GM23338 (cell line): ENCODE data around the gene TSHZ2. TPM values are rescaled to one million over a fixed set of nuclear protein-coding genes. Genes with fewer than 3 reads are reported as not detected.

ENCODE experiments used
- ATAC-seq: fragments of 200-7000 bp; cut with Tn5 transposase; 3 replicates; pipeline ENCODE4 v1.9.1; 2020
- DNase-seq: peaks from one replicate; pipeline ENCODE4 v3.0.0-alpha.2; 2015; ENCODE audit warnings: low spot score
- H2AFZ ChIP-seq: fragments of 200-600 bp; sonication (generic); 2 replicates; pipeline ENCODE4 v1.8.0; 2016; ENCODE audit warnings: antibody characterized with exemption, mild to moderate bottlenecking, moderate library complexity
- H3F3A ChIP-seq: fragments of 200-600 bp; sonication (generic); replicated peaks from 2 replicates; pipeline ENCODE4 v1.8.0; 2017; ENCODE audit warnings: antibody characterized with exemption, mixed run types, low read depth
- H3K27ac ChIP-seq: fragments of 200-600 bp; sonication (generic); 2 replicates; pipeline ENCODE4 v1.6.1; 2016; ENCODE audit warnings: low read depth
- H3K27me3 ChIP-seq: fragments of 200-600 bp; sonication (generic); 2 replicates; pipeline ENCODE4 v1.8.0; 2016; ENCODE audit warnings: mild to moderate bottlenecking, mixed run types, moderate library complexity; ENCODE audit not compliant: insufficient read depth
- H3K36me3 ChIP-seq: fragments of 200-600 bp; sonication (generic); 2 replicates; pipeline ENCODE4 v1.8.0; 2016; ENCODE audit warnings: mild to moderate bottlenecking; ENCODE audit not compliant: insufficient read depth
- H3K4me1 ChIP-seq: fragments of 200-600 bp; sonication (generic); 2 replicates; pipeline ENCODE4 v1.8.0; 2016; ENCODE audit warnings: mild to moderate bottlenecking, moderate library complexity; ENCODE audit not compliant: insufficient read depth
- H3K4me2 ChIP-seq: fragments of 200-600 bp; sonication (generic); 2 replicates; pipeline ENCODE4 v1.7.1; 2017; ENCODE audit warnings: mixed run types
- H3K4me3 ChIP-seq: fragments of 200-600 bp; sonication (generic); 2 replicates; pipeline ENCODE4 v1.6.1; 2016; ENCODE audit warnings: mixed run types
- H3K79me2 ChIP-seq: fragments of 200-600 bp; sonication (generic); replicated peaks from 2 replicates; pipeline ENCODE4 v1.8.0; 2017; ENCODE audit warnings: mild to moderate bottlenecking; ENCODE audit not compliant: insufficient read depth
- H3K9me2 ChIP-seq: fragments of 200-600 bp; sonication (generic); 2 replicates; pipeline ENCODE4 v1.8.0; 2017; ENCODE audit not compliant: insufficient read depth
- H4K20me1 ChIP-seq: fragments of 200-600 bp; sonication (generic); replicated peaks from 2 replicates; pipeline ENCODE4 v1.8.0; 2017; ENCODE audit warnings: mild to moderate bottlenecking; ENCODE audit not compliant: insufficient read depth
- H3K27ac Mint-ChIP-seq: 2 replicates; pipeline ENCODE4 v1.8.0; 2020; ENCODE audit warnings: inconsistent platforms, mild to moderate bottlenecking, moderate library complexity, mixed read lengths
- H3K27me3 Mint-ChIP-seq: 3 replicates; pipeline ENCODE4 v1.8.0; 2022; ENCODE audit warnings: low read depth, mild to moderate bottlenecking, moderate library complexity, mixed read lengths, inconsistent platforms; ENCODE audit not compliant: insufficient read depth, poor library complexity
- H3K36me3 Mint-ChIP-seq: 3 replicates; pipeline ENCODE4 v1.8.0; 2021; ENCODE audit warnings: low read depth, mild to moderate bottlenecking, inconsistent platforms, moderate library complexity, mixed read lengths
- H3K4me1 Mint-ChIP-seq: 3 replicates; pipeline ENCODE4 v1.8.0; 2020; ENCODE audit warnings: mild to moderate bottlenecking, inconsistent platforms, mixed read lengths
- H3K4me3 Mint-ChIP-seq: 3 replicates; pipeline ENCODE4 v1.8.0; 2021; ENCODE audit warnings: moderate library complexity, mild to moderate bottlenecking, inconsistent platforms, mixed read lengths
- H3K9me3 Mint-ChIP-seq: 3 replicates; pipeline ENCODE4 v1.8.0; 2020; ENCODE audit warnings: moderate library complexity, mild to moderate bottlenecking, inconsistent platforms, mixed read lengths
- EZH2 ChIP-seq: fragments of 200-600 bp; sonication (generic); IDR thresholded peaks from one replicate; pipeline ENCODE4 v1.8.0; 2017; ENCODE audit warnings: antibody characterized with exemption, mild to moderate bottlenecking, low read depth; ENCODE audit not compliant: unreplicated experiment
- JUNB ChIP-seq: IDR thresholded peaks from one replicate; pipeline ENCODE4 v1.6.1; 2016; ENCODE audit warnings: antibody characterized with exemption; ENCODE audit not compliant: unreplicated experiment
- NANOG ChIP-seq: IDR thresholded peaks from 2 replicates; pipeline ENCODE4 v1.6.1; 2016; ENCODE audit warnings: antibody characterized with exemption, borderline replicate concordance
- POLR2AphosphoS5 ChIP-seq: IDR thresholded peaks from 2 replicates; pipeline ENCODE4 v1.6.1; 2016; ENCODE audit warnings: antibody characterized with exemption, low read depth
- REST ChIP-seq: IDR thresholded peaks from one replicate; pipeline ENCODE4 v1.6.1; 2018; ENCODE audit warnings: antibody characterized with exemption; ENCODE audit not compliant: unreplicated experiment
- STAT1 ChIP-seq: IDR thresholded peaks from one replicate; pipeline ENCODE4 v1.6.1; 2016; ENCODE audit warnings: antibody characterized with exemption; ENCODE audit not compliant: unreplicated experiment
- ZNF114 ChIP-seq: fragments of 250-450 bp; sonication (Bioruptor Pico); IDR thresholded peaks from 2 replicates; pipeline ENCODE4 v1.5.0; 2020; ENCODE audit warnings: mild to moderate bottlenecking, moderate library complexity
- ZNF462 ChIP-seq: fragments of 250-450 bp; sonication (Bioruptor Pico); IDR thresholded peaks from 2 replicates; pipeline ENCODE4 v1.5.0; 2020; ENCODE audit warnings: mild to moderate bottlenecking, moderate library complexity
- polyA plus RNA-seq: library from polyadenylated mRNA; unstranded; fragments of >200 nt; fragmentation: Nextera tagmentation; extraction: Ambion mirVana; gene quantifications from 2 replicates; pipeline ENCODE4 v1.2.1, GENCODE V29; 2016
- total RNA-seq: library from RNA; depleted of rRNA; stranded (reverse); fragments of >200 nt; shearing (Covaris generic); gene quantifications from 2 replicates; pipeline ENCODE4 v1.2.3, GENCODE V29; 2014
- TF ChIP-seq, protein P1 (sequence below): IDR thresholded peaks from 2 replicates; pipeline ENCODE4 v1.6.1; 2016; ENCODE audit warnings: antibody characterized with exemption

TSHZ2 gene
- total and polyA plus RNA-seq, 2 experiments from 2014 or later: 0.49 to 1.3 TPM

GRCh38 chr20:53238121-53238660 is 266.0 kb downstream of the TSHZ2 start (continued):
- TF ChIP-seq REST (no peak), POLR2AphosphoS5 (no peak), JUNB (no peak)
- TF ChIP-seq, protein P1, sequence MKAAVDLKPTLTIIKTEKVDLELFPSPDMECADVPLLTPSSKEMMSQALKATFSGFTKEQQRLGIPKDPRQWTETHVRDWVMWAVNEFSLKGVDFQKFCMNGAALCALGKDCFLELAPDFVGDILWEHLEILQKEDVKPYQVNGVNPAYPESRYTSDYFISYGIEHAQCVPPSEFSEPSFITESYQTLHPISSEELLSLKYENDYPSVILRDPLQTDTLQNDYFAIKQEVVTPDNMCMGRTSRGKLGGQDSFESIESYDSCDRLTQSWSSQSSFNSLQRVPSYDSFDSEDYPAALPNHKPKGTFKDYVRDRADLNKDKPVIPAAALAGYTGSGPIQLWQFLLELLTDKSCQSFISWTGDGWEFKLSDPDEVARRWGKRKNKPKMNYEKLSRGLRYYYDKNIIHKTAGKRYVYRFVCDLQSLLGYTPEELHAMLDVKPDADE: no peak

- no peaks in the 10 kb centered on the region for H3K27me3 ChIP-seq
- no peak overlapping the region for H3K4me3 ChIP-seq
- Mint-ChIP-seq H3K36me3 (no peaks in the 10 kb centered on the region), H3K9me3 (no peaks in the 10 kb centered on the region), H3K27ac (no peak overlapping the region), H3K4me3 (no peak overlapping the region), H3K27me3 (no peaks in the 10 kb centered on the region), H3K4me1 (peaks cover 1% of the 10 kb centered on the region; the same call in 2 of the 3 replicates)
- no peak overlapping the region for H2AFZ ChIP-seq
- no peaks in the 10 kb centered on the region for H3K79me2 ChIP-seq
- H3K9me2 ChIP-seq: 0 out of 2 replicates have a peak, but pooled peaks cover 8% of the 10 kb centered on the region
- DNase-seq (no peak), ATAC-seq (no peak)
- H3K4me2 ChIP-seq: no peak overlapping the region
- no peaks in the 10 kb centered on the region for H3F3A ChIP-seq
- H4K20me1 ChIP-seq: no peaks in the 10 kb centered on the region
- H3K27ac ChIP-seq: no peak overlapping the region
- H3K36me3 ChIP-seq: no peaks in the 10 kb centered on the region
- 0 out of 2 replicates have a peak, but pooled peaks cover 5% of the 10 kb centered on the region for H3K4me1 ChIP-seq
- TF ChIP-seq EZH2 (no peak), NANOG (no peak), STAT1 (no peak), ZNF462 (no peak), ZNF114 (CRISPR knock-in tag) (no peak), JUNB (no peak)
- TF ChIP-seq, protein P1: no peak
Measured at GRCh38 chr20:53243152-53243551, 271.0 kb downstream of the TSHZ2 start.
